ENCODE data around the gene PHKB. TPM values are rescaled to one million over a fixed set of nuclear protein-coding genes. Genes with fewer than 3 reads are reported as not detected.
A peak's percentile ranks its signal among the peaks of the same experiment; 100 is the strongest.

The PHKB gene
- total RNA-seq, 4 donors from 2014 or later: 110 to 198 (median 168) TPM

- Histone ChIP-seq H3K9me3 (no peaks in the 10 kb centered on the region), H3K4me3 (replicated peaks in 1 of 3) (no peak overlapping the region), H3K27ac (no peak overlapping the region), H3K27me3 (no peaks in the 10 kb centered on the region), H3K4me1 (no peaks in the 10 kb centered on the region), H3K36me3 (peaks cover 23 to 27% of the 10 kb centered on the region in 2 donors)
- intact Hi-C loops (cut with DNase I): no loop called here
- no peak for DNase-seq
- TF ChIP-seq CTCF (IDR thresholded peaks at IDR 0.05) (no peak), POLR2A (IDR thresholded peaks at IDR 0.05) (no peak)
- WGBS, 2 donors: 78 to 95% methylated on average over 3 of the region's 3 CpGs
Measured at GRCh38 chr16:47449788-47450187, 11.3 kb upstream of the PHKB start.

DNA sequence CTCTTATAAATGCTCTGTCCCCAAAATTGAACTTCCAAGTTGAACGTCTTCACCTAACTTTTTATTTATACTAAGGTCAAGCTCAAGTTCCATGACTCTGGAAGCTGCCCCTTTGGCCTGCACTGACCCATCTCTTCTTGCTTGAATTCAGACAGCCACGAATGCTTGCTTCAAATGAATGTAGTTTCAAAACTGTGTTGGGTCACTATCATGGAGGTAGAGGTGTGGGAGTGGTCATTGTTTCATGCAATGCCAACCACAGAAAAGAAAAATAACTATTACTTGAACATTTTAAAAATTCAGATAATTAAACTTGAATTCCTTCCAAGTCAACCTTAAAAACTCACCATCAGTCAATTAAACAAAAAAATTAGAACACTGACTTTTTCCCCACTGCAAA lies 2.8 kb upstream of the PHKB start:
- DNase-seq: no peak
- WGBS, 2 donors: 92 to 94% methylated on average over 2 of the region's 2 CpGs
- no peaks in the 10 kb centered on the region for H3K27me3 ChIP-seq
- no peak overlapping the region for H3K4me3 ChIP-seq (replicated peaks in 1 of 3)
- intact Hi-C loops (cut with DNase I): no loop called here
- no peak overlapping the region for H3K27ac ChIP-seq
- H3K4me1 ChIP-seq: peaks cover 23 to 26% of the 10 kb centered on the region in 2 donors
- TF ChIP-seq POLR2A (IDR thresholded peaks at IDR 0.05) (no peak), CTCF (IDR thresholded peaks at IDR 0.05) (no peak)
- H3K36me3 ChIP-seq: peaks cover 4 to 6% of the 10 kb centered on the region in 2 donors
- no peaks in the 10 kb centered on the region for H3K9me3 ChIP-seq

DNA sequence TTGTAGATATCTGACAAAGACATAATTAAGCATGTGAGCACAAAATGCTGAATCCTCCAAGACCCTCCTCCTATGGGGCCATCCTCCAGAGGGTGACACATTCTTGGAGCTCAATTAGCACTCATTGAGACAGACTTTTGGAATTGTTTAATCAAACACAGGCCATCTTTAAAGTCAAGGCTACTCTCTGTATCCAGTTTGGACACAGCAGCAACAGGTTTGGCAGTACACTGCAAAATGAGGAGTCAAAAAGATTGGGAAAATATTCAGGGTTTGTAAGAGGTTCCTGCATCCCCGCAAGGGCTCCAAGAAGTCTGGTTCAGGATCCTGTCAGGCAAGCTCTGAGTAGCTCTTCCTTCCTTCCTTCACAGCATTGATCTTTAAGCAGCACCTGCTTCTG lies 1.5 kb upstream of the PHKB start:
- Histone ChIP-seq H3K36me3 (no peaks in the 10 kb centered on the region), H3K9me3 (no peaks in the 10 kb centered on the region), H3K4me3 (replicated peaks in 1 of 3) (peak overlapping the region in 1 of 3 donors; percentile 73), H3K27me3 (no peaks in the 10 kb centered on the region), H3K27ac (no peak overlapping the region), H3K4me1 (peaks cover 32 to 37% of the 10 kb centered on the region in 2 donors)
- intact Hi-C loops (cut with DNase I): no loop called here
- 83 to 95% methylated on average over 1 of the region's 1 CpG for WGBS, 2 donors
- no peak for DNase-seq
- no peak for TF ChIP-seq POLR2A (IDR thresholded peaks at IDR 0.05)
- no peak for TF ChIP-seq CTCF (IDR thresholded peaks at IDR 0.05)

- Histone ChIP-seq H3K4me1 (peaks cover 34 to 40% of the 10 kb centered on the region in 2 donors), H3K9me3 (no peaks in the 10 kb centered on the region), H3K36me3 (no peaks in the 10 kb centered on the region), H3K27me3 (no peaks in the 10 kb centered on the region), H3K27ac (peak overlapping the region in 2 of 3 donors; percentile 98 to 99), H3K4me3 (replicated peaks in 1 of 3) (peak overlapping the region; percentile 8 to 73 (median 67))
- no peak for DNase-seq
- no peak for TF ChIP-seq CTCF (IDR thresholded peaks at IDR 0.05)
- 2 to 4% methylated on average over 4 of the region's 4 CpGs for WGBS, 2 donors
- intact Hi-C loops (cut with DNase I): no loop called here
Measured at GRCh38 chr16:47460359-47460710, 796 bp upstream of the PHKB start.

GRCh38 chr16:47461598-47462266 lies 601 bp downstream of the PHKB start:
- TF ChIP-seq POLR2A (IDR thresholded peaks at IDR 0.05) (peak in 1 of 2 donors; percentile 21), CTCF (IDR thresholded peaks at IDR 0.05) (peak in 1 of 6 experiments; percentile 10)
- WGBS, 2 donors: 1% methylated on average over 17 of the region's 17 CpGs
- Histone ChIP-seq H3K4me1 (peaks cover 38 to 50% of the 10 kb centered on the region in 2 donors), H3K9me3 (no peaks in the 10 kb centered on the region), H3K27me3 (no peaks in the 10 kb centered on the region), H3K36me3 (no peaks in the 10 kb centered on the region), H3K27ac (peak overlapping the region; percentile 98 to 99 (median 99)), H3K4me3 (replicated peaks in 1 of 3) (peak overlapping the region; percentile 8 to 73 (median 67))
- intact Hi-C loops (cut with DNase I): no loop called here
- peak; percentile 23 to 34 for DNase-seq

Measured in thyroid gland (tissue), 4 donors.